Esophagus squamous epithelium (tissue), 4 donors: ENCODE data around the gene RPL7L1.

ENCODE experiments used
- CTCF ChIP-seq, 6 experiments: fragments of 450-650 bp in 4 of 6; fragments of 200-600 bp in 2 of 6; sonication (generic) in 2 of 6; IDR thresholded peaks; one replicate each; pipeline ENCODE4 v1.5.1; 2016 to 2019; ENCODE audit warnings: antibody characterized with exemption in 6 of 6, mild to moderate bottlenecking in 4 of 6, moderate library complexity in 4 of 6
- POLR2A ChIP-seq, 4 donors: fragments of 450-650 bp; IDR thresholded peaks; one replicate each; pipeline ENCODE4 v1.6.1; 2017; ENCODE audit warnings: antibody characterized with exemption in 4 of 4, mild to moderate bottlenecking in 4 of 4, moderate library complexity in 3 of 4

GRCh38 chr6:42929821-42930360 is 50.5 kb downstream of the RPL7L1 start:
- no peak for TF ChIP-seq CTCF (IDR thresholded peaks at IDR 0.05)
- TF ChIP-seq POLR2A (IDR thresholded peaks at IDR 0.05) = peak in 1 of 4 donors; percentile 13
